HG02588 (cell line): ENCODE results near the gene PAK6.

ENCODE experiments used
- ATAC-seq: cut with Tn5 transposase; IDR thresholded peaks from one replicate; pipeline ENCODE4 v1.9.1; 2021; ENCODE audit warnings: mild to moderate bottlenecking, moderate library complexity; ENCODE audit not compliant: unreplicated experiment

The PAK6 gene

DNA sequence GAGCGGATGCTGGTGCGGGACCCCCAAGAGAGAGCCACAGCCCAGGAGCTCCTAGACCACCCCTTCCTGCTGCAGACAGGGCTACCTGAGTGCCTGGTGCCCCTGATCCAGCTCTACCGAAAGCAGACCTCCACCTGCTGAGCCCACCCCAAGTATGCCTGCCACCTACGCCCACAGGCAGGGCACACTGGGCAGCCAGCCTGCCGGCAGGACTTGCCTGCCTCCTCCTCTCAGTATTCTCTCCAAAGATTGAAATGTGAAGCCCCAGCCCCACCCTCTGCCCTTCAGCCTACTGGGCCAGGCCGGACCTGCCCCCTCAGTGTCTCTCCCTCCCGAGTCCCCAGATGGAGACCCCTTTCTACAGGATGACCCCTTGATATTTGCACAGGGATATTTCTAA, 37.1 kb downstream of the PAK6 start:
- ATAC-seq = no peak

GRCh38 chr15:40276927-40277326, 38.1 kb downstream of the PAK6 start:
- ATAC-seq = no peak

DNA sequence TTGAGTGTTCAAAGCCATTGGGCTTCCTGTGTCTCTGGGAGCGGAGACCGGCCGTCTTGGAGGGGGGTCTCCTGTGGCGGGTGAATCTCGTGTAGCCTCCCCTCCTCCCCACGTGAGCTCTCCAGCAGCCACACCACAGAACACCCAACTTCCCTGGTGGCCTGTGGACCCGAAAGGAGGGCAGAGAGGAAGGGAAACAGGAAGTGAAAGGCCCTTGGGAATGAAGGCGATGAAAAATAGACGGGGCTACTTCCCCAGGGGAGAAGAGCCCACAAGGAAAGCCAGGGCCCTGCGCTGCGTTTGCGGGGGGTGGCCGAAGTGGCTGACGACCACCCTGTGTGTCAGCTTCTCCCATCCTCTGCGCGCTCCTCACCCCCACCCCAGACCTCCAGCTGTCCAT, 38.6 kb downstream of the PAK6 start:
- no peak for ATAC-seq

DNA sequence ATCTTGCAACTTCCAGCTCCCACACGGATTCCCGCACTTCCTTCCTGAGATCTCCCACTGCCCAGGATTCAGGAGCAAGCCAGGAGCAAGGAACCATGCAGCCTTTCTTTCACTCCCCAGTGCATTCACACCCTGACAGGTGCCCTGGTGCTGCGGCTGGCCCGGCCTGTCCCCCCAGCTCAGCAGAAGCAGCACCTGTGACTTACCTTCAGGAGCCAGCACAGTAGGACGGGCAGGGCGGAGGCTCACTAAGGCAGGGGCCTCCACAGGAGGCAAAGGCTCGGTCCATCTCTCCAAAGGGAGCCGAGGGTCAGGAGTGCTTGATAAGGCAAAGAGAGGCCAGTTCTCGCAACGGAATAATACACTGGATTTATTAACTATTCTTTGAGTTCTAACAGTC, 39.2 kb downstream of the PAK6 start:
- no peak for ATAC-seq

GRCh38 chr15:40279437-40280141, 40.7 kb downstream of the PAK6 start:
- ATAC-seq = no peak

DNA sequence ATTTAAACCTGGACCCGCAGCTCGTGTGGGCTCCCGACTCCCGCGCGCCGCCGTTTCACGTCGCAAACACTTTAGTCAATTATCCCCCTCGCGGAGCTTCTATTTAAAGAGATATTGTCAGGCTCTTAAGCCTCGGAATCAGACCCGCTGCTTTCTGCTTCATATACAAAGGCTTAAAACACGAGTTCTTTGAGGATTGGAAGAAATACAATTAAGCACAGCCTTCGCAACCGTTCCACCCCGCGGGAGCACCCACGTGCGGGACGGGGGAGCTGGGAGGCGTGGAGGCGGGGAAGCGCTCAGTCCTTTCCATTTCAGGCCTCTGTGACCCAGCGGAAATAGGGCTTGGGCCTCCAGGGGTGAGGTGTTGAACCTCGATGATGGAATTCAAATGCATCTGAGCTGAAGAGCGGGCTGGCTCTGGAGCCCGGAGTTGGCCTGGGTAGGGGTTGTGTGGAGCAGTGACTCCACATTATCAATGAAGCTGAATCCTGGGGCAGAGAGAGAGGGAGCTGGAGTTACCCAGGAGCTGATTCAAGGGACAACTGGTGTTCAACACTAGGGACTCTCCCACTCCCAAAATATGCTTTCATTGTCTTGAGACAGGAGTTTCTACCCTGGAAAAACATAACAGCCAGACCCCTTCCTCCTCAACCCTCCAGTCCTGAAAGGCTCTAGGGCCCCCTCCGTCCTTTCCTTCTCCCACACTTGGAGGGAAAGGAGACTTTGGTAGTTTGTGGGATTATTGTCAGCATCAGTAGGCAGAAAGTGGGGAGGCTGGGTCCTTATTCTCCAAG, 41.6 kb downstream of the PAK6 start:
- ATAC-seq = no peak

GRCh38 chr15:40281057-40281800, 42.4 kb downstream of the PAK6 start:
- ATAC-seq = no peak

- no peak for ATAC-seq
These were observed 42.9 kb downstream of the PAK6 start for GRCh38 chr15:40281801-40282146.

- ATAC-seq = no peak
These were observed 43.4 kb downstream of the PAK6 start for GRCh38 chr15:40282147-40282868.

- no peak for ATAC-seq
These were observed 44.2 kb downstream of the PAK6 start, which contains the start of gene ANKRD63 for GRCh38 chr15:40282869-40283614. ANKRD63 (minus strand) TSS chr15:40283064; CDS start chr15:40282586, 478 bp downstream.

DNA sequence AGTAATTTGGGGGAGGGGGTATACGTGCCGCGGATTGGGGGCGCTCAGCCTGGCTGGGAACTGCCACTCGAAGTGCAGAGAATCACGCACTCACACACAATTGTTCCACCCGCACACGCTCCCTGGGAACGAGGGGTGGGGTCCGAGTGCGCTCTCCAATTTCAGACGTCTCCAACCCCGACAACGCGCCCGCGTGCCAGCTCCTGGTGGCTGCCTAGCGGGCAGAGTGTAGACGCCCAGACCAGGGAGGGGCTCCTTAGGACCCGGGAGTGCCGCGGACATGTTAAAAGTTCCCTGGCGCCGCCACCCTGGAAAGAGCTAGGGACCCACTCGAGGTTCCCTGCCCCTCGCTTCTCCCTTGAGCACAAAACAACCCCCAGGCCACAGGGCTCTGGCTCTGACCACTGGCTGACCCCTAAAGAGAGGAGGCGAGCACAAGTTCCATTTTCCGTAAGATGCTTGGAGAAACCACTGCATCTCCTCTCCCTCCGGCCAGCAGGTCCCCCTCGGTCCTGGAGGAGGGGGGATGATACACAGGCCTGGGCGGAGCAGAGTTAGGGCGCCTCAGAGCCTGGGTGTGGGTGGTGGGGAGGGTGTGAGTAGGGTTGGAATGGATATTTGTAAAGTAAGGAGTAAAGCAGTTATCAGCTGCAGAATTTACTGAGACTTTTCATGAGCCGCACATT, 44.9 kb downstream of the PAK6 start:
- ATAC-seq = no peak

- ATAC-seq = no peak
These were observed 46.3 kb downstream of the PAK6 start for GRCh38 chr15:40285151-40285550.

GRCh38 chr15:40285554-40286011, 46.7 kb downstream of the PAK6 start:
- ATAC-seq = no peak

DNA sequence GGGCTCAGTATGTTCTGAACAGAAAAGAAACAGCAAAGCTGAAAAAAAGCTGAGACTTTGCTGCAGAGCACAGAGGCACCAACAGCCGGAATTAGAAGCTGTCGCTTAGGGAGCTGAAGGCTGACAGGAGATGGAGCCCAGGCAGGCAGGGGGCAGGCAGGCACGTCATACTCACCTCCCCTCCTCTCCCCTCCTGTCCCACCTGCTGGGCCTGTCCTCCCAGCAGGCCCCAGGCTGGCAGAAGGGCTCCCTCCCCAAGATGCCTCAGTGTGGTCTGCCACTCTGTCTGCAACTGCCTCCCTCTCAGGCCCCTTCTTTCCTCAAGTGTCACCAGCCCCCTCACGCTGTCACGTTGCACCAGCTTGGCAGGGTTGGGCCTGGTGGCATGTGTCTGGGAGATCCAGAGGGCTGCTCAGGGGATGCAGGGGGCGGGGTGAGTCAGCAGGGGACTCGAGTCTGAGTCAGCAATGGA, 47.2 kb downstream of the PAK6 start:
- ATAC-seq = no peak

DNA sequence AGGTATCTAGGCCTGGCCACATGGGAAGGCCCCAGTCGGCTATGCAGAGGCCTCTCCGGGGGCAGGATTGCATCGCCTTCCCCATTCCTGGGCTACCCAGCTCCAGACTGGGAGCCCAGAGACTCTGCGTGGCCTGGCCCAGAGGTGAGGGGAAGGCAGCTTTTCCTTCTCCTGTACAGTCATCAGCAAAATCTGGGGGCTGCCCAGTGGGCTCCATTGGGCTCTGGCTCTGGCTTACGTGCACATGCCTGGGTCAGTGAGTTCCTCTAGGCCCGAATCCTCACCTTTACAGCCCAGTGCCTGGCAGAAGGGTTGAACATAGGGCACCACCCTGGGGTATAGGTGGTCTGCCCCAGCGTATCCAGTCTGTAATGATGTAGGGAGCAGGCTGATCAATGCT, 47.9 kb downstream of the PAK6 start:
- no peak for ATAC-seq

DNA sequence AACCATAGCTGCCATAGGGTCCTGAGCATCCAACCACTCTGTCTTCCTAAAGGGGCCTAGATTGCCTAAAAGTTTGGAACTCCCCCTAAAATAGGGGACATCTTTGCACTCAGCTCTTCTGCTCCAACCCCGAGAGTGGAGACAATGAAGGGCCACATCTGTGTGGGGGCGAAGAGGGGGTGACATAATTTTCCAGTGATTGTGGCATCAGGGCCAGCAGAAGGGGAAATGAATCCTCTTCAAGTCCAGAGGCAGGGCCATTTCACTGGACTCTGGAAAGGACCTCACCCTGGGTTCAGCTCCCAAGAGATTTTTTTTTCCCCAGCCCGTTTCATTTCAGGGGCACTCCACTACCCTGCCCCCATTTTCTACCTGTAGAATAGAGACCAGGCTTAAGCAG, 48.6 kb downstream of the PAK6 start:
- no peak for ATAC-seq

- no peak for ATAC-seq
These were observed 49.1 kb downstream of the PAK6 start for GRCh38 chr15:40287968-40288367.

GRCh38 chr15:40289140-40289775, 50.4 kb downstream of the PAK6 start:
- ATAC-seq = no peak

DNA sequence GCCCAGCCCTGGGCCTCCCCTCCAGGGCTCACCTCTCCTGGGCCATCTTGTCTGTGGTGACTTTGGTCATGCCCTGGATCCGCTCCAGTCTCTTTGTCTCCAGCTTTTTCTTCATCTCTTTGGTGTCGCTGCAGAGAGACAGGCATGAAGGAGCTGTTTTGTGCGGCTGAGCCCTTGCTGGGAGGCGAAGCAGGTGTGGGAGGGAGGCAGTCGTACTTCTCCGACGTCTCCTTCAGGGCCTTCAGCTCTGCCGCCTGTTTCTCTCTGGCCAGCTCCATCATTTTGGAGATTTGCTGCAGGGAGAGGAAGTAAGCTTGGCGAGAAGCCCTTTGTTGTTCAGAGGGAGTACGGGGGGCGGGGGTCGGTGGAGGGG, 51.7 kb downstream of the PAK6 start:
- no peak for ATAC-seq
